OCI-LY7 (cell line): ENCODE results near the gene EIF1B. TPM values are rescaled to one million over a fixed set of nuclear protein-coding genes. Genes with fewer than 3 reads are reported as not detected.

Experiments
- BruUV-seq: library from RNA; stranded (reverse); fragments of 400-500 nt; replicated peaks from 2 replicates; lab custom pipeline; 2021; lab: Mats Ljungman, UMichigan
- CTCF ChIA-PET: fragments of 300-600 bp; sonication (Branson Sonifier 250); formaldehyde crosslinking; loops from one replicate; lab custom pipeline; 2022; ENCODE audit warnings: antibody characterized with exemption; ENCODE audit not compliant: unreplicated experiment; lab: Charles Lee
- POLR2A ChIA-PET: fragments of 300-600 bp; sonication (Branson Sonifier 250); formaldehyde crosslinking; loops from one replicate; lab custom pipeline; 2022; ENCODE audit warnings: antibody characterized with exemption; lab: Charles Lee
- DNase-seq: peaks from one replicate; pipeline ENCODE4 v3.0.0-alpha.2; 2015; ENCODE audit warnings: low spot score
- H2AFZ ChIP-seq: fragments of 200-600 bp; sonication (generic), shearing (Covaris generic); 2 replicates; pipeline ENCODE4 v1.6.1; 2014; ENCODE audit warnings: mild to moderate bottlenecking, antibody characterized with exemption, low read length, moderate library complexity
- H3K27ac ChIP-seq: fragments of 200-600 bp; sonication (generic); 2 replicates; pipeline ENCODE4 v1.5.1; 2014; ENCODE audit warnings: mixed run types, low read depth, mild to moderate bottlenecking, moderate library complexity, low read length, inconsistent platforms; ENCODE audit not compliant: poor library complexity, severe bottlenecking
- H3K36me3 ChIP-seq: fragments of 200-600 bp; sonication (generic); 2 replicates; pipeline ENCODE4 v1.6.1; 2014; ENCODE audit warnings: mild to moderate bottlenecking, antibody characterized with exemption, low read length, moderate library complexity, mixed read lengths; ENCODE audit not compliant: insufficient read depth
- H3K4me1 ChIP-seq: fragments of 200-600 bp; sonication (generic); 2 replicates; pipeline ENCODE4 v1.5.1; 2014; ENCODE audit warnings: mild to moderate bottlenecking, low read length; ENCODE audit not compliant: insufficient read depth, poor library complexity, severe bottlenecking
- H3K4me2 ChIP-seq: fragments of 200-600 bp; sonication (generic); 2 replicates; pipeline ENCODE4 v1.6.1; 2014; ENCODE audit warnings: mild to moderate bottlenecking, low read length
- H3K4me3 ChIP-seq: fragments of 200-600 bp; sonication (generic); 2 replicates; pipeline ENCODE4 v1.5.1; 2014; ENCODE audit warnings: mild to moderate bottlenecking, low read depth, low read length; ENCODE audit not compliant: poor library complexity, severe bottlenecking
- H3K79me2 ChIP-seq: fragments of 200-600 bp; sonication (generic); 2 replicates; pipeline ENCODE4 v1.6.1; 2016; ENCODE audit warnings: low read depth, mild to moderate bottlenecking, low read length, moderate library complexity, mixed read lengths; ENCODE audit not compliant: insufficient read depth
- H3K9me2 ChIP-seq: fragments of 200-600 bp; sonication (generic); 2 replicates; pipeline ENCODE4 v1.6.1; 2016; ENCODE audit warnings: mild to moderate bottlenecking, low read length, mixed read lengths; ENCODE audit not compliant: insufficient read depth
- H3K9me3 ChIP-seq: fragments of 200-600 bp; sonication (generic); 2 replicates; pipeline ENCODE4 v1.6.1; 2014; ENCODE audit warnings: mild to moderate bottlenecking, mixed run types, low read length, mixed read lengths
- H4K20me1 ChIP-seq: fragments of 200-600 bp; sonication (generic); 2 replicates; pipeline ENCODE4 v1.6.1; 2014; ENCODE audit warnings: mild to moderate bottlenecking, antibody characterized with exemption, low read length, moderate library complexity, mixed read lengths; ENCODE audit not compliant: insufficient read depth
- CTCF ChIP-seq: fragments of 200-600 bp; sonication (generic); conservative IDR thresholded peaks from 2 replicates; pipeline ENCODE4 v1.5.1; 2014; ENCODE audit warnings: mild to moderate bottlenecking, antibody characterized with exemption, low read length, moderate library complexity, mixed read lengths
- EZH2phosphoT487 ChIP-seq: fragments of 200-600 bp; sonication (generic); IDR thresholded peaks from 2 replicates; pipeline ENCODE4 v1.6.1; 2018; ENCODE audit warnings: low read depth, borderline replicate concordance, mild to moderate bottlenecking, mixed run types, antibody characterized with exemption, low read length, moderate library complexity, mixed read lengths
- intact Hi-C: fragments of 100-400 bp; cut with micrococcal nuclease; formaldehyde crosslinking; loops from one replicate; pipeline ENCODE4 v1.10.0; 2022; ENCODE audit not compliant: unreplicated experiment
- total RNA-seq, 2 experiments: library from RNA; depleted of rRNA in 1 of 2; stranded (reverse); fragments of >200 nt in 1 of 2; shearing (Covaris generic) in 1 of 2; gene quantifications; 2 replicates each; pipeline ENCODE4 v1.2.3, GENCODE V29; 2014 to 2022

The EIF1B gene
- total RNA-seq, 2 experiments from 2014 or later, result 14.5 to 65.0 TPM

DNA sequence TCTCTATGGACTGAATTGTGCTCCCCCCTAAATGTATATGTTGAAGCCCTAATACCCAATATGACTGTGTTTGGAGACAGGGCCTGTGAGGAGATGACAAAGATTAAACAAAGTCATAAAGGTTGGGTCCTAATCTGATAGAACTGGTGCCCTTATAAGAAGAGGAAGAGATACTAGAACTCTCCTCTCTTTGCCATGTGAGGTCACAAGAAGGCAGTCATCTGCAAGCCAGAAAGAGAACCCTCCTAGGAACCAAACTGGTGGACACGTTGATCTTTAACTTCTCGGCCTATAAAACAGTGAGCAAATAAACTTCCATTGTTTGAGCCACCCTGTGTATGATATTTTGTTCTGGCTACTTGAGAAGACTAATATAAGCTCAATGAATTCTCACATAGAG, 45.9 kb downstream of the EIF1B start:
- no peak for TF ChIP-seq EZH2phosphoT487
- TF ChIP-seq CTCF, result no peak
- no TSS peak for BruUV-seq
- Histone ChIP-seq H4K20me1 (no peaks in the 10 kb centered on the region), H3K9me3 (peaks cover 10% of the 10 kb centered on the region; the same call in 1 of the 2 replicates), H3K4me1 (no peaks in the 10 kb centered on the region), H3K4me2 (no peak overlapping the region), H3K4me3 (no peak overlapping the region), H3K79me2 (no peaks in the 10 kb centered on the region), H2AFZ (no peak overlapping the region), H3K36me3 (no peaks in the 10 kb centered on the region), H3K9me2 (no peaks in the 10 kb centered on the region), H3K27ac (no peak overlapping the region)
- POLR2A ChIA-PET, result interaction anchor here (0.6 to 1.4 kb wide), 2 partner anchors 11 to 888 kb away, joined by 4 to 6 read pairs; partner anchors contain the start of gene MOBP
- intact Hi-C loops, result no loop called here
- no peak for DNase-seq
- CTCF ChIA-PET, result no interaction called here

- POLR2A ChIA-PET, result no interaction called here
- no peaks in the 10 kb centered on the region for H3K79me2 ChIP-seq
- H3K27ac ChIP-seq, result no peak overlapping the region
- BruUV-seq, result no TSS peak
- H3K4me2 ChIP-seq, result no peak overlapping the region
- H2AFZ ChIP-seq, result no peak overlapping the region
- intact Hi-C loops, result no loop called here
- no peaks in the 10 kb centered on the region for H3K4me1 ChIP-seq
- no peaks in the 10 kb centered on the region for H3K36me3 ChIP-seq
- H3K9me2 ChIP-seq, result no peaks in the 10 kb centered on the region
- no peaks in the 10 kb centered on the region for H4K20me1 ChIP-seq
- no peak for DNase-seq
- TF ChIP-seq EZH2phosphoT487 (no peak), CTCF (no peak)
- CTCF ChIA-PET, result no interaction called here
- no peaks in the 10 kb centered on the region for H3K9me3 ChIP-seq
- H3K4me3 ChIP-seq, result no peak overlapping the region
Measured at GRCh38 chr3:40358454-40358853, 48.9 kb downstream of the EIF1B start.

Other genes with a start within 250 kb of the EIF1B start
- gene ENTPD3, start 77.5 kb downstream of the EIF1B start, total RNA-seq (2014; rRNA removed; shearing (Covaris generic)), result not detected in 2 replicates
- gene ENTPD3, start 77.5 kb downstream of the EIF1B start, total RNA-seq (2022), result not detected in 2 replicates
- gene RPL14, start 147.6 kb downstream of the EIF1B start, total RNA-seq (2014; rRNA removed; shearing (Covaris generic)), result 943 and 1,275 TPM in 2 replicates
- gene RPL14, start 147.6 kb downstream of the EIF1B start, total RNA-seq (2022), result 2,858 and 3,153 TPM in 2 replicates
- 0.10 and 0.16 TPM in 2 replicates for gene ZNF619, start 167.4 kb downstream of the EIF1B start, total RNA-seq (2014; rRNA removed; shearing (Covaris generic))
- 0.80 and 1.3 TPM in 2 replicates for gene ZNF619, start 167.4 kb downstream of the EIF1B start, total RNA-seq (2022)
- not detected in 2 replicates for gene ZNF620, start 196.3 kb downstream of the EIF1B start, total RNA-seq (2014; rRNA removed; shearing (Covaris generic))
- 0.27 and 0.65 TPM in 2 replicates for gene ZNF620, start 196.3 kb downstream of the EIF1B start, total RNA-seq (2022)
- 4.8 and 5.0 TPM in 2 replicates for gene ZNF621, start 215.3 kb downstream of the EIF1B start, total RNA-seq (2014; rRNA removed; shearing (Covaris generic))
- 19.6 and 22.0 TPM in 2 replicates for gene ZNF621, start 215.3 kb downstream of the EIF1B start, total RNA-seq (2022)